Bronchial epithelial cell (primary cell): Measurements from ENCODE around the gene CHPT1. TPM values are rescaled to one million over a fixed set of nuclear protein-coding genes. Genes with fewer than 3 reads are reported as not detected.
"Not testable (repeated sequence)": the region's sequence is repeated elsewhere in the genome, so short reads cannot be mapped to it uniquely, and the experiment has no call there.

ENCODE experiments used
- DNase-seq: peaks from one replicate; pipeline ENCODE4 v3.0.0-alpha.2; 2010; ENCODE audit warnings: low read depth
- FAIRE-seq: peaks from 2 replicates; lab custom pipeline; 2011; peaks lifted over from hg19 to GRCh38; lab: Jason Lieb, UNC
- H3K27me3 ChIP-seq: 2 replicates; pipeline ENCODE4 v1.5.1; 2011; ENCODE audit warnings: low read length; ENCODE audit not compliant: control insufficient read depth, insufficient read depth
- H3K36me3 ChIP-seq: 2 replicates; pipeline ENCODE4 v1.5.1; 2011; ENCODE audit warnings: low read length; ENCODE audit not compliant: control insufficient read depth, insufficient read depth
- H3K4me3 ChIP-seq: 2 replicates; pipeline ENCODE4 v1.5.1; 2011; ENCODE audit warnings: mild to moderate bottlenecking, low read depth, low read length, control low read depth
- CTCF ChIP-seq: IDR thresholded peaks from 2 replicates; pipeline ENCODE4 v1.5.1; 2011; ENCODE audit warnings: mild to moderate bottlenecking, moderate library complexity, low read length, control low read depth, inconsistent platforms; ENCODE audit not compliant: insufficient read depth, severe bottlenecking
- total RNA-seq: library from RNA; depleted of rRNA; stranded (reverse); fragments of >200 nt; gene quantifications from 2 replicates; pipeline ENCODE4 v1.2.1, GENCODE V29; 2014

CHPT1 gene
- total RNA-seq, 1 donor from 2014 or later: 3.2 TPM

- DNase-seq (no peak), FAIRE-seq (no peak)
- no peak for TF ChIP-seq CTCF
- H3K36me3 ChIP-seq: no peaks in the 10 kb centered on the region
- H3K27me3 ChIP-seq: no peaks in the 10 kb centered on the region
- no peak overlapping the region for H3K4me3 ChIP-seq
These were observed 43.9 kb upstream of the CHPT1 start for GRCh38 chr12:101653503-101653902.

- Histone ChIP-seq H3K36me3 (no peaks in the 10 kb centered on the region), H3K27me3 (no peaks in the 10 kb centered on the region), H3K4me3 (no peak overlapping the region)
- no peak for FAIRE-seq
- no peak for DNase-seq
- TF ChIP-seq CTCF: no peak
These were observed 43.0 kb upstream of the CHPT1 start for GRCh38 chr12:101654442-101654841.

- H3K4me3 ChIP-seq: no peak overlapping the region
- no peaks in the 10 kb centered on the region for H3K36me3 ChIP-seq
- DNase-seq (no peak), FAIRE-seq (no peak)
- TF ChIP-seq CTCF: no peak
- H3K27me3 ChIP-seq: no peaks in the 10 kb centered on the region
These were observed 42.0 kb upstream of the CHPT1 start for GRCh38 chr12:101655393-101655792.

- DNase-seq, H3K36me3 ChIP-seq, FAIRE-seq, H3K27me3 ChIP-seq, H3K4me3 ChIP-seq: not testable (repeated sequence)
These were observed 36.8 kb upstream of the CHPT1 start for GRCh38 chr12:101660662-101661061.

GRCh38 chr12:101663298-101663697 lies 34.1 kb upstream of the CHPT1 start:
- Histone ChIP-seq H3K36me3 (no peaks in the 10 kb centered on the region), H3K4me3 (no peak overlapping the region), H3K27me3 (no peaks in the 10 kb centered on the region)
- FAIRE-seq (no peak), DNase-seq (no peak)
- TF ChIP-seq CTCF: no peak

- H3K4me3 ChIP-seq: no peak overlapping the region
- H3K36me3 ChIP-seq: no peaks in the 10 kb centered on the region
- TF ChIP-seq CTCF: no peak
- no peaks in the 10 kb centered on the region for H3K27me3 ChIP-seq
- DNase-seq (no peak), FAIRE-seq (no peak)
These were observed 32.4 kb upstream of the CHPT1 start for GRCh38 chr12:101664992-101665391.
